Measurements from ENCODE around the gene THAP3. TPM values are rescaled to one million over a fixed set of nuclear protein-coding genes. Genes with fewer than 3 reads are reported as not detected.

THAP3 gene
- total RNA-seq, 2 donors from 2014 or later = 11.9 to 18.9 TPM

GRCh38 chr1:6630027-6630426 is 5.4 kb downstream of the THAP3 start:
- Histone ChIP-seq H3K4me1 (peaks cover 29% of the 10 kb centered on the region), H3K36me3 (replicated peaks in 1 of 2; ENCODE audit: insufficient read depth in 1 of 2, low read depth in 2 of 2) (peaks cover 3 to 6% of the 10 kb centered on the region in 2 donors), H3K9me3 (no peaks in the 10 kb centered on the region), H3K27me3 (no peaks in the 10 kb centered on the region), H3K27ac (no peak overlapping the region), H3K4me3 (no peak overlapping the region)
- TF ChIP-seq POLR2A (IDR thresholded peaks at IDR 0.05) (no peak), CTCF (IDR thresholded peaks at IDR 0.05) (no peak)
- intact Hi-C loops (cut with DNase I) = no loop called here
- DNase-seq = no peak
- 76 to 92% methylated on average over 8 of the region's 8 CpGs for WGBS, 2 donors
- ATAC-seq = no peak

- intact Hi-C loops (cut with DNase I) = no loop called here
- Histone ChIP-seq H3K27ac (no peak overlapping the region), H3K9me3 (no peaks in the 10 kb centered on the region), H3K27me3 (no peaks in the 10 kb centered on the region), H3K36me3 (replicated peaks in 1 of 2; ENCODE audit: insufficient read depth in 1 of 2, low read depth in 2 of 2) (peaks cover 3 to 6% of the 10 kb centered on the region in 2 donors), H3K4me1 (peaks cover 34% of the 10 kb centered on the region), H3K4me3 (no peak overlapping the region)
- WGBS, 2 donors = 87 to 96% methylated on average over 7 to 8 of the region's 8 CpGs
- TF ChIP-seq CTCF (IDR thresholded peaks at IDR 0.05) (no peak), POLR2A (IDR thresholded peaks at IDR 0.05) (no peak)
- ATAC-seq (no peak), DNase-seq (no peak)
These were observed 6.4 kb downstream of the THAP3 start for GRCh38 chr1:6631058-6631457.

- TF ChIP-seq CTCF (IDR thresholded peaks at IDR 0.05) (no peak), POLR2A (IDR thresholded peaks at IDR 0.05) (no peak)
- DNase-seq = no peak
- Histone ChIP-seq H3K4me3 (no peak overlapping the region), H3K27ac (no peak overlapping the region), H3K36me3 (replicated peaks in 1 of 2; ENCODE audit: insufficient read depth in 1 of 2, low read depth in 2 of 2) (peaks cover 10 to 12% of the 10 kb centered on the region in 2 donors), H3K9me3 (no peaks in the 10 kb centered on the region), H3K27me3 (no peaks in the 10 kb centered on the region), H3K4me1 (peaks cover 16% of the 10 kb centered on the region)
- 89 to 90% methylated on average over 18 to 30 of the region's 30 CpGs for WGBS, 2 donors
- intact Hi-C loops (cut with DNase I) = no loop called here
- no peak for ATAC-seq
These were observed 8.2 kb downstream of the THAP3 start for GRCh38 chr1:6632588-6633514.

- TF ChIP-seq CTCF (IDR thresholded peaks at IDR 0.05) (peak; percentile 8 to 67 (median 51)), POLR2A (IDR thresholded peaks at IDR 0.05) (no peak)
- peak overlapping the region in 1 of 4 donors; percentile 8 for H3K27ac ChIP-seq
- 62 to 91% methylated on average over 9 to 27 of the region's 29 CpGs for WGBS, 2 donors
- peaks cover 10 to 14% of the 10 kb centered on the region in 2 donors for H3K36me3 ChIP-seq (replicated peaks in 1 of 2; ENCODE audit: insufficient read depth in 1 of 2, low read depth in 2 of 2)
- no peaks in the 10 kb centered on the region for H3K27me3 ChIP-seq
- H3K9me3 ChIP-seq = no peaks in the 10 kb centered on the region
- peaks cover 16% of the 10 kb centered on the region for H3K4me1 ChIP-seq
- no peak overlapping the region for H3K4me3 ChIP-seq
- peak; percentile 77 to 81 (median 79) for DNase-seq
- ATAC-seq = peak; percentile 72
- intact Hi-C loops (cut with DNase I) = no loop called here
These were observed 9.8 kb downstream of the THAP3 start for GRCh38 chr1:6634371-6635052.

Data from body of pancreas (tissue), 4 donors.